T-helper 2 cell treated with Interferon-gamma antibody and Interleukin-4, amounts not matched to agents 5 μg/mL and 100 μg/mL, for 36 hours (primary cell): Measurements from ENCODE around the gene CTNNAL1.
"Not testable (repeated sequence)": the region's sequence is repeated elsewhere in the genome, so short reads cannot be mapped to it uniquely, and the experiment has no call there.

Source experiments
- DNase-seq: peaks from one replicate; pipeline ENCODE4 v3.0.0; 2021; ENCODE audit warnings: low spot score
- H3K27ac Mint-ChIP-seq: one replicate; pipeline ENCODE4 v1.8.0; 2021; ENCODE audit warnings: mild to moderate bottlenecking, mixed read lengths
- H3K27me3 Mint-ChIP-seq: one replicate; pipeline ENCODE4 v1.8.0; 2021; ENCODE audit warnings: low read depth, mixed read lengths
- H3K36me3 Mint-ChIP-seq: one replicate; pipeline ENCODE4 v1.8.0; 2021; ENCODE audit warnings: low read depth, mixed read lengths
- H3K4me1 Mint-ChIP-seq: one replicate; pipeline ENCODE4 v1.8.0; 2021; ENCODE audit warnings: low read depth, mixed read lengths
- H3K4me3 Mint-ChIP-seq: one replicate; pipeline ENCODE4 v1.8.0; 2022; ENCODE audit warnings: mild to moderate bottlenecking, moderate library complexity, mixed read lengths
- H3K9me3 Mint-ChIP-seq: one replicate; pipeline ENCODE4 v1.8.0; 2021; ENCODE audit warnings: mixed read lengths

CTNNAL1 gene

DNA sequence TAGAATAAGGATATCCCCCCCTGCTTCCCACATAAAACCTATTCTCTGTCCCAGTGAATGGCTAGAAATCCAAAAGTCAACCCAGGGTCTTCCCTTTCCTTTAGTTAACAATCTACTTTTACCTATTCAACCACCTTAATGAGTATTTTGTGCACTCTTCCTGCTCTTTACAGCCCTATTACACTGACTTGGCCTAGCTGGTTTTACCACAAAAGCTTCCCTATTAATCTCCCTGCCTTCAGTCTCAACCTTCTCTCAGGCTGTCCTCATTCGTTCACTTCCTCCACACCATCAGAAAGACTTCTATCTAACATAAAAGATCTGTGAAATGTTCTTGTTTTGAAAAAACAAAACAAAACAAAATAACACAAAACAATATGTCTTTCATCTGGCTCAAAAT is 16.2 kb downstream of the CTNNAL1 start:
- Mint-ChIP-seq H3K4me1 (peaks cover 19% of the 10 kb centered on the region), H3K27ac (no peak overlapping the region), H3K27me3 (peaks cover 16% of the 10 kb centered on the region), H3K36me3 (peaks cover 4% of the 10 kb centered on the region), H3K9me3 (peaks cover under 1% of the 10 kb centered on the region), H3K4me3 (no peak overlapping the region)
- DNase-seq, result no peak

GRCh38 chr9:108996643-108997042 is 16.7 kb downstream of the CTNNAL1 start:
- Mint-ChIP-seq H3K4me3 (no peak overlapping the region), H3K4me1 (peaks cover 18% of the 10 kb centered on the region), H3K9me3 (no peaks in the 10 kb centered on the region), H3K27ac (no peak overlapping the region), H3K27me3 (peaks cover 14% of the 10 kb centered on the region), H3K36me3 (peaks cover 4% of the 10 kb centered on the region)
- DNase-seq, result no peak

- Mint-ChIP-seq H3K4me1 (peaks cover 11% of the 10 kb centered on the region), H3K36me3 (peaks cover 4% of the 10 kb centered on the region), H3K27me3 (peaks cover 5% of the 10 kb centered on the region), H3K4me3 (no peak overlapping the region), H3K9me3 (no peaks in the 10 kb centered on the region), H3K27ac (peak overlapping the region; percentile 9)
- no peak for DNase-seq
Measured at GRCh38 chr9:108994695-108995094, 18.6 kb downstream of the CTNNAL1 start.

- no peak overlapping the region for H3K4me3 Mint-ChIP-seq
- H3K36me3 Mint-ChIP-seq, result peaks cover 9% of the 10 kb centered on the region
- H3K4me1 Mint-ChIP-seq, result peaks cover 7% of the 10 kb centered on the region
- peaks cover 9% of the 10 kb centered on the region for H3K9me3 Mint-ChIP-seq
- H3K27ac Mint-ChIP-seq, result no peak overlapping the region
- DNase-seq, result no peak
- H3K27me3 Mint-ChIP-seq, result no peaks in the 10 kb centered on the region
Measured at GRCh38 chr9:108991479-108991878, 21.8 kb downstream of the CTNNAL1 start.

- H3K4me3 Mint-ChIP-seq, result no peak overlapping the region
- H3K9me3 Mint-ChIP-seq, result peaks cover 9% of the 10 kb centered on the region
- H3K27ac Mint-ChIP-seq, result no peak overlapping the region
- DNase-seq, result no peak
- H3K27me3 Mint-ChIP-seq, result no peaks in the 10 kb centered on the region
- peaks cover 9% of the 10 kb centered on the region for H3K36me3 Mint-ChIP-seq
- H3K4me1 Mint-ChIP-seq, result no peaks in the 10 kb centered on the region
Measured at GRCh38 chr9:108983885-108984284, 29.4 kb downstream of the CTNNAL1 start.

DNA sequence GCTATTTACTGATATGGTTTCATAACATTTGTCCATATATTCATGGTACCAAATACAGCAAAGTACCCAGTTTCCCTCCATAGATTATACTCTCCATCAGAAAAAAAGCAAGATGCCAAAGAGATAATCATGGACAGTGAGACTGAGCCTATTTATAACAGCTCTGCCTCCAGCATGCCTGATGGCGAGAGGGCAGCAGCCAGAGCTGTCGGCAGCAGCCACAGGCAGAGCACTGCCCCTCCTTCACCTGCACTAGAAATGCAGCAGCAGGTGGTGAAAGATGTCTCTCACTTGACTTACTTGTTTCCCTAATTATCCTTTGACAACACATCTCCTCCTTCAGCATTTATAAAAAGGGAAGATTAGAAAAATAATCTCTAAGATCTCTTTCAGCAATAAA is 32.4 kb downstream of the CTNNAL1 start:
- Mint-ChIP-seq H3K36me3 (peaks cover under 1% of the 10 kb centered on the region), H3K4me3 (no peak overlapping the region)

GRCh38 chr9:108978205-108978604 is 35.1 kb downstream of the CTNNAL1 start:
- no peak overlapping the region for H3K4me3 Mint-ChIP-seq
- no peak for DNase-seq
- no peaks in the 10 kb centered on the region for H3K4me1 Mint-ChIP-seq
- H3K9me3 Mint-ChIP-seq, result no peaks in the 10 kb centered on the region
- no peaks in the 10 kb centered on the region for H3K27me3 Mint-ChIP-seq
- peaks cover 1% of the 10 kb centered on the region for H3K36me3 Mint-ChIP-seq
- no peak overlapping the region for H3K27ac Mint-ChIP-seq

More for the DNA sequence above, 32.4 kb downstream of the CTNNAL1 start:
- no peak for DNase-seq
- no peaks in the 10 kb centered on the region for H3K4me1 Mint-ChIP-seq
- no peaks in the 10 kb centered on the region for H3K27me3 Mint-ChIP-seq
- H3K27ac Mint-ChIP-seq, result no peak overlapping the region
- H3K9me3 Mint-ChIP-seq, result no peaks in the 10 kb centered on the region

DNA sequence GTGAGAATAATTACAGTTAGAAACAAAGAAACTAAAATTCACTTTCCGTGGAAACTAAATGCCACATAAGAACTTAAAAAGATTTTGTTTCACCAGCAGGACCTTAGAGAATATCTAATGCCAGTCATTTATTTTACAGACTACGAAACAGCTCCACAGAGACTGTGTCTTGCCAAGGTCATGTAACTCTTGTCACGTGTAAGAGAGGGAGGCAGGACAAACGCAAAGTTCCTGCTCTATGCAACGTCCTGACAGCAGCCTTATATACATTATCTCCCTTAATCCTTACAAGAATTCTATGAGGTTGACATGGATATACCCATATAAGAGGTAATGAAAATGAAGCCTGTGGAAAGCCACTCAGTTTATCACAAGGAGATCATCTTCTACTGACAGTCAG is 39.4 kb downstream of the CTNNAL1 start:
- peaks cover 12% of the 10 kb centered on the region for H3K36me3 Mint-ChIP-seq
- no peaks in the 10 kb centered on the region for H3K27me3 Mint-ChIP-seq
- no peak for DNase-seq
- H3K27ac Mint-ChIP-seq, result no peak overlapping the region
- no peaks in the 10 kb centered on the region for H3K4me1 Mint-ChIP-seq
- H3K4me3 Mint-ChIP-seq, result no peak overlapping the region
- peaks cover 8% of the 10 kb centered on the region for H3K9me3 Mint-ChIP-seq

DNA sequence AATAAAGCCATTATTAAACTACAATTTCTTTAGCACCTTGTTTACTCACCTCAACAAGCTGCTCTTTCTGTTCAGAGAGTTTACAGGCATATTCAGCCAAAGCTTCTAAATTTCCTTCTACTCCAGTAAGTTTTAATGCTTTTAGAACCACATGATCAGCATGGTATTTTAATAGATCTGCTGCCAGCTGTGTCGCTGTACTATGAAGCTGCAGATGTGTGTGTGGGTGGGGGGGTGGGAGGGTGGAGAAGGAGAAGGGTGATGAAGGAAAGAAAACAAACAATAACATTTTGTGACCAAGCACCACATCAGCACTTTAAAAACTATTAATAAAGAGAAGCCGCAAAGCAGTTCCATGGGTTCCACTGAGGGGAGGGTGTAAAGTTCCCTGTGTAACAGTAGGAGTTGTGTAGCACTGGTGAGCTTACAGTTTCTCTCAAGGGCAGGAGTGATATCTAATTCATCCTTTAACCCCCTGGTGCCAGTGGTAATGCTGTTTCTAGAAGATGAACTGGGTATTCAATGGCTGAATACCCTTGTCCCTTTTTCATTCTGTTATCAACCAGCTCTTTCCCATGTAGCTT is 40.6 kb downstream of the CTNNAL1 start:
- Mint-ChIP-seq H3K36me3 (peaks cover 12% of the 10 kb centered on the region), H3K9me3 (peaks cover 8% of the 10 kb centered on the region), H3K4me1 (no peaks in the 10 kb centered on the region), H3K4me3 (no peak overlapping the region), H3K27me3 (no peaks in the 10 kb centered on the region), H3K27ac (no peak overlapping the region)
- no peak for DNase-seq

GRCh38 chr9:108972186-108972585 is 41.1 kb downstream of the CTNNAL1 start:
- Mint-ChIP-seq H3K27ac (no peak overlapping the region), H3K9me3 (peaks cover 8% of the 10 kb centered on the region), H3K4me1 (no peaks in the 10 kb centered on the region), H3K27me3 (no peaks in the 10 kb centered on the region), H3K4me3 (no peak overlapping the region), H3K36me3 (peaks cover 12% of the 10 kb centered on the region)
- no peak for DNase-seq

DNA sequence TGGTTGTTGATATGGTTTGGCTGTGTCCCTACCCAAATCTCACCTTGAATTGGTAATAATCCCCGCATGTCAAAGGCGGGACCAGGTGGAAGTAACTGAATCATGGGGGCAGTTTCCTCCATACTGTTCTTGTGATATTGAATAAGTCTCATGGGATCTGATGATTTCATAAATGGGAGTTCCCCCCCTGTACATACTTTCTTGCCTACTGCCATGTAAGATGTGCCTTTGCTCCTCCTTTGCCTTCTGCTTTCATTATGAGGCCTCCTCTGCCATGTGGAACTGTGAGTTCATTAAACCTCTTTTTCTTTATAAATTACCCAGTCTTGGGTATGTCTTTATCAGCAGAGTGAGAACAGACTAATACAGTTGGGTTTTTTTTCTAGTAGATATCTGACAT is 41.9 kb downstream of the CTNNAL1 start:
- not testable (repeated sequence) for H3K4me1 Mint-ChIP-seq, DNase-seq, H3K27ac Mint-ChIP-seq, H3K4me3 Mint-ChIP-seq, H3K9me3 Mint-ChIP-seq, H3K27me3 Mint-ChIP-seq
- H3K36me3 Mint-ChIP-seq, result peaks cover 12% of the 10 kb centered on the region

DNA sequence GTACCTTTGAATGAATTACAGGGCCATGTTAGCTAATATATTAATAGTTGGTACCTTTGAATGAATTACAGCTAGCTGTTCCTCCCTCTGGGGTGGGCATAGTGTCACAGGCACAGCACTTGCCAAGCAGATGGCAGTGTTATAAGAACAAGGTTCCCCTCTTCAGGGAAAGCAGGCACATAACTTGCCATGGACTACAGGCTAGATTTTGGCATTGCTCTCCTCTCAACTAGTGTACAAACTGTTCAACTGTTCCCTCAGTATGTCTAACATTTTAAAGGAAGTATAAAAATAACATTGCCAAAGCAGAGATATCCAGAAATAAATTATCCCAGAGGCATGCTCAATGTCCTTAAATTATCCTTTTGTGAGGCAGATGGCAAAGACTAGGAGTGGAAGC is 45.4 kb downstream of the CTNNAL1 start:
- peaks cover 11% of the 10 kb centered on the region for H3K36me3 Mint-ChIP-seq
- no peak for DNase-seq
- no peaks in the 10 kb centered on the region for H3K4me1 Mint-ChIP-seq
- no peak overlapping the region for H3K4me3 Mint-ChIP-seq
- H3K9me3 Mint-ChIP-seq, result peaks cover 8% of the 10 kb centered on the region
- no peaks in the 10 kb centered on the region for H3K27me3 Mint-ChIP-seq
- H3K27ac Mint-ChIP-seq, result no peak overlapping the region

DNA sequence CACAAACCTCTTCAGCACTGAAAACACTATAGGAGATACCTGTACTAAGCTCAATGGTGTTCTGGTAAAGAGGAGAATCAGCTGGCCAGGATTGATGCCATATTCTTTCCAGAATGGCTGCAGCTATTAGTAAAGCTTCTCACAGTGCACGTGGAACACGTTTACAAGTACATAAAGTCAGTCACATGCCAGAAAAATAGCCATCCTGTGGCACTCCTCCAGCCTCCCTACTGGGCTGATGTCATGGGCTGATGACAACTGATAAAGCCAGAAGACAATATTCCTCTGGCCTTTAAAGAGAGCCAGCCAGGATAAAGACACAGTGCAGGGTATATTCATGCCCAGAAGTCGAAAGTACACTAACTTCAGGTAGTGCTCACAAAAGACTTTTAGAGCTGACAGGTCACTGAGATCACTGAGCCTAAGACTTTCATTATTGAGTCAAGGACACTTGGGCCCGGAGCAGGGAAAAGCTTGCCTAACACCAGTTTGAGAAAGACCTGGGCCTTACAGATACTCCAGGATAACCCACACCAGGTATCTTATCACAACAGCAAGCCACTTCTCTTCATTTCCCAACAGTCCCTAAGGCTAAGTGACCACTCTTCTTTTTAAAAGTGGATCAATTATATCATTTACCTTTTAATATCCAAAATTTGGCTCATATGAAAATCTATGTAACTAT is 49.7 kb downstream of the CTNNAL1 start:
- H3K27me3 Mint-ChIP-seq, result no peaks in the 10 kb centered on the region
- H3K9me3 Mint-ChIP-seq, result no peaks in the 10 kb centered on the region
- H3K36me3 Mint-ChIP-seq, result no peaks in the 10 kb centered on the region

GRCh38 chr9:108961151-108961550 is 52.1 kb downstream of the CTNNAL1 start:
- Mint-ChIP-seq H3K4me1 (no peaks in the 10 kb centered on the region), H3K27ac (no peak overlapping the region), H3K9me3 (no peaks in the 10 kb centered on the region), H3K27me3 (no peaks in the 10 kb centered on the region), H3K4me3 (no peak overlapping the region), H3K36me3 (no peaks in the 10 kb centered on the region)
- no peak for DNase-seq

More for the DNA sequence above, 49.7 kb downstream of the CTNNAL1 start:
- DNase-seq, result no peak
- Mint-ChIP-seq H3K4me1 (no peaks in the 10 kb centered on the region), H3K4me3 (no peak overlapping the region), H3K27ac (no peak overlapping the region)

DNA sequence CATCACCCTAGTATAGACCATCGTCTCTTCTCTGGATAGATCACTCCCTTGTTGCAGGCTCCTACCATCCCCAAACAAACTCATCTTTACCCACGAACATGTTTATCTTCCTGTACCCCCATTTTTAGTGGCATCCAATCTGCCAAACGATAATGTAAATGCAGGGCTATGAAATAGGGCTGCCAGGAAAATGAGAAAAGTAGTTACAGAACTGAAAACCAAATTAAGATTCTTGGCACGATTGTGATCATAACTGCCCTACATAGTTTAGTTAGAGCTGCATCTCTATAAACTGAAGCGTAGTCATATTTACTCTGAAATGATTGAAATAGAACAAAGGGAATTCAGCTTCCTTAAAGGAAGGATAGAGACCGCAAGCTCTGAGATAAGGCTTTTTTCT is 53.0 kb downstream of the CTNNAL1 start:
- Mint-ChIP-seq H3K27ac (no peak overlapping the region), H3K27me3 (no peaks in the 10 kb centered on the region), H3K4me3 (no peak overlapping the region), H3K9me3 (no peaks in the 10 kb centered on the region), H3K36me3 (no peaks in the 10 kb centered on the region), H3K4me1 (no peaks in the 10 kb centered on the region)
- no peak for DNase-seq
